Endodermal cell (in vitro differentiated cells): ENCODE data around the gene CASK. TPM values are rescaled to one million over a fixed set of nuclear protein-coding genes. Genes with fewer than 3 reads are reported as not detected.
"Not testable (repeated sequence)": the region's sequence is repeated elsewhere in the genome, so short reads cannot be mapped to it uniquely, and the experiment has no call there.

Experiments
- DNase-seq: peaks from one replicate; pipeline ENCODE4 v3.0.0-alpha.2; 2017
- H3K27ac ChIP-seq: 2 replicates; pipeline ENCODE4 v1.5.1; 2013; ENCODE audit warnings: mild to moderate bottlenecking, low read depth, low read length, moderate library complexity
- H3K27me3 ChIP-seq: 2 replicates; pipeline ENCODE4 v1.6.1; 2013; ENCODE audit warnings: mild to moderate bottlenecking, low read length, moderate library complexity; ENCODE audit not compliant: insufficient read depth, control insufficient read depth, poor library complexity, severe bottlenecking
- H3K36me3 ChIP-seq: 2 replicates; pipeline ENCODE4 v1.7.0; 2013; ENCODE audit warnings: mild to moderate bottlenecking, low read length, moderate library complexity; ENCODE audit not compliant: control insufficient read depth, insufficient read depth
- H3K4me1 ChIP-seq: one replicate; pipeline ENCODE4 v1.7.0; 2013; ENCODE audit warnings: low read length; ENCODE audit not compliant: control insufficient read depth, insufficient read depth
- H3K4me3 ChIP-seq: 2 replicates; pipeline ENCODE4 v1.5.1; 2013; ENCODE audit warnings: mild to moderate bottlenecking, low read length, moderate library complexity
- H3K9ac ChIP-seq: 2 replicates; pipeline ENCODE4 v1.6.1; 2013; ENCODE audit warnings: mild to moderate bottlenecking, low read length, moderate library complexity; ENCODE audit not compliant: poor library complexity, severe bottlenecking; ENCODE audit errors: extremely low read depth
- H3K9me3 ChIP-seq: 2 replicates; pipeline ENCODE4 v1.6.1; 2013; ENCODE audit warnings: mild to moderate bottlenecking, low read length, moderate library complexity; ENCODE audit not compliant: control insufficient read depth
- H3K27ac Mint-ChIP-seq: 2 replicates; pipeline ENCODE4 v1.8.0; 2020; ENCODE audit warnings: mixed read lengths
- H3K27me3 Mint-ChIP-seq: 2 replicates; pipeline ENCODE4 v1.8.0; 2021; ENCODE audit warnings: mild to moderate bottlenecking, mixed read lengths; ENCODE audit not compliant: insufficient read depth
- H3K36me3 Mint-ChIP-seq: 2 replicates; pipeline ENCODE4 v1.8.0; 2020; ENCODE audit warnings: low read depth, mixed read lengths
- H3K4me1 Mint-ChIP-seq: 2 replicates; pipeline ENCODE4 v1.8.0; 2020; ENCODE audit warnings: mixed read lengths
- H3K4me3 Mint-ChIP-seq: 2 replicates; pipeline ENCODE4 v1.8.0; 2020; ENCODE audit warnings: mild to moderate bottlenecking, moderate library complexity, mixed read lengths
- H3K9me3 Mint-ChIP-seq: 2 replicates; pipeline ENCODE4 v1.8.0; 2020; ENCODE audit warnings: mild to moderate bottlenecking, mixed read lengths
- CTCF ChIP-seq: fragments of 200-600 bp; sonication (generic); conservative IDR thresholded peaks from 2 replicates; pipeline ENCODE4 v1.5.0; 2021; ENCODE audit warnings: antibody characterized with exemption, mild to moderate bottlenecking
- WGBS, 2 experiments: methylation state at CpG; one replicate each; pipeline versions ENCODE4 v1.1.5 to v1.1.7; 2013; ENCODE audit warnings: missing lambda C conversion rate in 2 of 2, mixed read lengths in 1 of 2; ENCODE audit not compliant: insufficient coverage in 1 of 2, insufficient read length in 1 of 2; 5-methylcytosine and 5-hydroxymethylcytosine counted together
- total RNA-seq, 2 donors: library from RNA; stranded (reverse); fragmentation: NEBNext Ultra II Directional in 1 of 2; extraction: Animal tissue kit (Norgen Biotek cat#: 25700) in 1 of 2; gene quantifications; 2 replicates in 1 of 2; 3 replicates in 1 of 2; pipeline ENCODE4 v1.2.1, GENCODE V29; 2021

The CASK gene
- total RNA-seq, 2 donors from 2014 or later = 79.1 to 87.1 TPM

DNA sequence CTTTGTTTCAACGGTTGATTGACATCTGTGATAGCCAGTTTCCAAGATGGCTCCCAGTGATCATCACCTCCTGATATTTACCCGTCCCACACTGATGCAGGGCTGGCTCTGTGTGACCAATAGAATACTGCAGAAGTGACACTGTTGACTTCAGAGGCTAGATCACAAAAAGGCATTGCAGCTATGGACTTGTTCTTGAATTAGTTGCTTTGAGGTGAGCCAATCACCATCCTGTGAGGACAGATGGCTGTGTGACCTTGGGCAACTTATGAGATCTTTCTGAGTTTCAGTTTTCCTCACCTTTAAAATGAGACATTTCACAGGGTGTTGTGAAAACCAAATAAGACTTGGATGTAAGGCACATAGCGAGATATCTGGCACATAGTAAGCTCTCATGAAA lies 201.1 kb downstream of the CASK start:
- WGBS, 2 experiments = 89 to 90% methylated on average over 1 to 3 of the region's 3 CpGs

GRCh38 chrX:41721590-41721989 lies 201.8 kb downstream of the CASK start:
- peaks cover 42% of the 10 kb centered on the region for H3K9me3 ChIP-seq
- no peaks in the 10 kb centered on the region for H3K4me1 ChIP-seq
- H3K27me3 ChIP-seq = no peaks in the 10 kb centered on the region
- H3K9ac ChIP-seq = no peak overlapping the region
- H3K4me3 Mint-ChIP-seq = no peak overlapping the region
- peaks cover 53% of the 10 kb centered on the region for H3K9me3 Mint-ChIP-seq
- no peak for TF ChIP-seq CTCF
- H3K4me1 Mint-ChIP-seq = peaks cover 5% of the 10 kb centered on the region
- H3K27ac Mint-ChIP-seq = no peak overlapping the region
- H3K4me3 ChIP-seq = no peak overlapping the region
- WGBS, 2 experiments = 86 to 100% methylated on average over 1 of the region's 1 CpG
- H3K36me3 ChIP-seq = peaks cover 6% of the 10 kb centered on the region
- no peak for DNase-seq
- no peak overlapping the region for H3K27ac ChIP-seq
- H3K27me3 Mint-ChIP-seq = no peaks in the 10 kb centered on the region
- peaks cover 26% of the 10 kb centered on the region for H3K36me3 Mint-ChIP-seq

More for the DNA sequence above, 201.1 kb downstream of the CASK start:
- DNase-seq = no peak
- Mint-ChIP-seq H3K4me1 (peaks cover 5% of the 10 kb centered on the region), H3K27me3 (no peaks in the 10 kb centered on the region), H3K36me3 (peaks cover 20% of the 10 kb centered on the region), H3K27ac (no peak overlapping the region), H3K9me3 (peaks cover 47% of the 10 kb centered on the region), H3K4me3 (no peak overlapping the region)
- peaks cover 36% of the 10 kb centered on the region for H3K9me3 ChIP-seq
- H3K36me3 ChIP-seq = peaks cover 6% of the 10 kb centered on the region
- no peak overlapping the region for H3K9ac ChIP-seq
- no peak for TF ChIP-seq CTCF
- no peaks in the 10 kb centered on the region for H3K27me3 ChIP-seq
- no peak overlapping the region for H3K4me3 ChIP-seq
- no peaks in the 10 kb centered on the region for H3K4me1 ChIP-seq
- no peak overlapping the region for H3K27ac ChIP-seq

- H3K36me3 ChIP-seq = peaks cover 6% of the 10 kb centered on the region
- Mint-ChIP-seq H3K27me3 (no peaks in the 10 kb centered on the region), H3K4me1 (peaks cover 5% of the 10 kb centered on the region), H3K27ac (no peak overlapping the region), H3K36me3 (peaks cover 26% of the 10 kb centered on the region), H3K9me3 (peaks cover 64% of the 10 kb centered on the region), H3K4me3 (no peak overlapping the region)
- H3K27ac ChIP-seq = no peak overlapping the region
- WGBS, 2 experiments = 92% methylated on average over 3 of the region's 3 CpGs; no CpG with 5 or more reads in 1 of the 2 experiments
- peaks cover 42% of the 10 kb centered on the region for H3K9me3 ChIP-seq
- no peak for TF ChIP-seq CTCF
- no peak overlapping the region for H3K9ac ChIP-seq
- no peaks in the 10 kb centered on the region for H3K27me3 ChIP-seq
- H3K4me1 ChIP-seq = no peaks in the 10 kb centered on the region
- DNase-seq = peak; percentile 63
- H3K4me3 ChIP-seq = no peak overlapping the region
These were observed 203.1 kb downstream of the CASK start for GRCh38 chrX:41720125-41720779.

DNA sequence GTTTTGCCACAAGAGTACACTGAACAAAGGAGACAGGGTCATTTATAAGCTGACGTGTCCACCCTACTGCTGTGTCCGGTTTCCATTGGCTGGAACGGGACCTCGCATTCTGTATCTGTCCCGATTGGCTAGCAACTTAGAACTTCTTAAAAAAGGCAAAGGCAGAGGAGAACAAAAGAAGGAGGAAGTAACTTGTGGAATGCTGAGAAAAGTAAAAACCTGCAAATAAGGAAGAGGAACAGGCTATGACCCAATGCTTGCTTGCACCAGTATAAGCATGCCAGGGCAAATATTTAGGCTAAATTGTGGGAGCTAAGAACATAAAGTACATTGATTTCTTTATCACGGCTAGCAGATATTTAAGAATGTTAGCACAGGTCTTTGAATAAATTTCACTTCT lies 203.7 kb downstream of the CASK start:
- peaks cover 68% of the 10 kb centered on the region for H3K9me3 Mint-ChIP-seq
- not testable (repeated sequence) for H3K27me3 Mint-ChIP-seq, H3K4me3 Mint-ChIP-seq, H3K4me1 ChIP-seq, H3K4me3 ChIP-seq, H3K9ac ChIP-seq, H3K4me1 Mint-ChIP-seq, H3K27ac ChIP-seq, H3K36me3 ChIP-seq, DNase-seq, H3K27me3 ChIP-seq
- H3K9me3 ChIP-seq = peaks cover 42% of the 10 kb centered on the region
- peak overlapping the region; percentile 18 for H3K27ac Mint-ChIP-seq
- H3K36me3 Mint-ChIP-seq = peaks cover 26% of the 10 kb centered on the region
- 92 to 100% methylated on average over 1 to 5 of the region's 6 CpGs for WGBS, 2 experiments
